ENCODE data around the gene TMEM97. TPM values are rescaled to one million over a fixed set of nuclear protein-coding genes. Genes with fewer than 3 reads are reported as not detected.

TMEM97 gene
- total and polyA plus RNA-seq, 2 experiments from 2014 or later, result 101 to 216 TPM

DNA sequence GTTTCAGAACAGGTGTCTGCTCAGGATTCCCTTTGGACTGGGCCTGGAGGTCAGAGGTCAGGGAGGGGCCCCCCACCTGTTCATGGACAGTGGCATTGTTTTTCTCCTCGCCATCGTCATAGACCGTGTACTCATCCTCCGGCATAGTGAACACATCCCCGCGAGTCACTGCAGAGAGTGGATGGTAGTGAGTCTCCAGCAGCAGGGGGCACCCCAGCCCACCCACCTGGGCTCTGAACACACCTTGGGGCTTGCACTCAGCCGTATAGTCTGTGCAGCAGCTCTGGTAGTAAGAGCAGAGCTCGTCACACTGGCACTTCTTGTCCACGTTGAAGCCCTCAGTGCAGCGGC, 50.7 kb downstream of the TMEM97 start:
- no peak overlapping the region for H3K4me2 ChIP-seq
- peaks cover 9% of the 10 kb centered on the region; the same call in 1 of the 2 replicates for H3K4me1 ChIP-seq (ENCODE audit: insufficient read depth)
- TF ChIP-seq ZNF331 (CRISPR knock-in tag; IDR thresholded peaks at IDR 0.05; ENCODE audit: low read depth) (no peak), CTCF (conservative IDR thresholded peaks at IDR 0.05; ENCODE audit: low read depth in 2 of 2) (peak in 1 of 2 experiments; percentile 39; a peak in 2 of 4 replicates)
- peaks cover 10% of the 10 kb centered on the region; the same call in 1 of the 2 replicates for H4K20me1 ChIP-seq (replicated peaks; ENCODE audit: insufficient read depth)
- no peak overlapping the region for H3K4me3 ChIP-seq
- no peaks in the 10 kb centered on the region for H3K36me3 Mint-ChIP-seq (ENCODE audit: low read depth)
- ATAC-seq (no peak), DNase-seq (ENCODE audit: low spot score) (no peak)
- no peak overlapping the region for H3K27ac ChIP-seq (ENCODE audit: low read depth)
- H3K79me2 ChIP-seq (replicated peaks; ENCODE audit: insufficient read depth), result no peaks in the 10 kb centered on the region
- peaks cover 21% of the 10 kb centered on the region for H3K4me1 Mint-ChIP-seq
- H3K27me3 ChIP-seq (ENCODE audit: insufficient read depth), result peaks cover 22% of the 10 kb centered on the region
- no peaks in the 10 kb centered on the region; the same call in 1 of the 2 replicates for H3F3A ChIP-seq (replicated peaks; ENCODE audit: low read depth)
- H3K27me3 Mint-ChIP-seq (ENCODE audit: insufficient read depth, low read depth, poor library complexity), result peaks cover 35% of the 10 kb centered on the region
- H3K9me3 Mint-ChIP-seq, result no peaks in the 10 kb centered on the region
- H3K4me3 Mint-ChIP-seq, result no peak overlapping the region
- H3K27ac Mint-ChIP-seq, result no peak overlapping the region
- H3K36me3 ChIP-seq (ENCODE audit: insufficient read depth), result no peaks in the 10 kb centered on the region
- H2AFZ ChIP-seq, result no peak overlapping the region
- no peaks in the 10 kb centered on the region for H3K9me2 ChIP-seq (ENCODE audit: insufficient read depth)

DNA sequence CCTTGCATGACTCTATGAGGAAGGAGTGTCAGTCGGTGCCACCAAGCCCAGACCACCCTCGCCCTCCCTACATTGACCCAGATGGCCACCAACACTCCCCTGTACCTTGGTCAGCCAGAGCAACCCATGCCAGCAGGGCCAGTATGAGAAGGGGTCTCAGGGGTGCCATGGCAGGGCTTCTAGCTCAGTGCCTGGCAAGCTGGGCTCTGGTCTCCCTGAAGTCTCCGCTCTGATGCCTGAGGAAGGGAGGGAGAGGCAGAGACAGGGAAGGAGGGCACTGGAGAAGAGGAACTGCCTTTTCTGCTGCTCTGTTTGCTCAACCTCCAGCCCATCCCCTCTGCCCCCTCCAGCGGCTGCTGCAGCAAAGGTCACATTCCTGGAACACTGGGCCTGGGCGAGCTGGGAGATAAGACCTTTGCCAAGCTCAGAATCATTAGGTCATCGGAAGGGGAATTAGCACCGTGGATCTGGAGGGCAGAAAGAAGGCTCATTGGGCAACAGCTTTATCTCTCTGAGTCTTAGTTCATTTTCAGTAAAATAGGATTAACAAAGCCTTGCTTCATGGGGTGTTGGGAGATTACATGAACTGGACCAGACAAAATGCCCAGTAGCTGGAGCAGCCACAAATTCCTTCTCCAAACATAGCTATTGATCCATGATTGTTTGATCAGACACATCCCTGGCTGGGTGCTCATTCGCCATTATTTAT, 51.2 kb downstream of the TMEM97 start, which contains the start of gene VTN:
VTN (minus strand) TSS at position 273 of the 709 bp plus-strand sequence; CDS start at position 169, 104 bp downstream.
- Histone ChIP-seq H3K9me2 (ENCODE audit: insufficient read depth) (no peaks in the 10 kb centered on the region), H3K27ac (ENCODE audit: low read depth) (0 out of 2 replicates have a peak within 1 kb of the TSS, but pooled peaks have one; percentile 20), H3K4me1 (ENCODE audit: insufficient read depth) (peaks cover 9% of the 10 kb centered on the region; the same call in 1 of the 2 replicates), H3K36me3 (ENCODE audit: insufficient read depth) (no peaks in the 10 kb centered on the region), H2AFZ (peak within 1 kb of the TSS; percentile 72), H3K4me3 (peak within 1 kb of the TSS; percentile 39), H3K4me2 (peak within 1 kb of the TSS; percentile 73), H3F3A (replicated peaks; ENCODE audit: low read depth) (no peaks in the 10 kb centered on the region; the same call in 1 of the 2 replicates), H3K79me2 (replicated peaks; ENCODE audit: insufficient read depth) (no peaks in the 10 kb centered on the region), H4K20me1 (replicated peaks; ENCODE audit: insufficient read depth) (peaks cover 13% of the 10 kb centered on the region; the same call in 1 of the 2 replicates), H3K27me3 (ENCODE audit: insufficient read depth) (peaks cover 22% of the 10 kb centered on the region)
- H3K4me3 Mint-ChIP-seq, result peak within 1 kb of the TSS; percentile 69
- no peaks in the 10 kb centered on the region for H3K36me3 Mint-ChIP-seq (ENCODE audit: low read depth)
- TF ChIP-seq JUNB (IDR thresholded peaks at IDR 0.05; ENCODE audit: unreplicated experiment), result no peak
- TF ChIP-seq POLR2AphosphoS5 (IDR thresholded peaks at IDR 0.05; ENCODE audit: low read depth), result no peak
- TF ChIP-seq EZH2phosphoT487 (IDR thresholded peaks at IDR 0.05; ENCODE audit: unreplicated experiment), result no peak
- TF ChIP-seq EZH2 (IDR thresholded peaks at IDR 0.05; ENCODE audit: low read depth, unreplicated experiment), result no peak
- TF ChIP-seq, protein P1, sequence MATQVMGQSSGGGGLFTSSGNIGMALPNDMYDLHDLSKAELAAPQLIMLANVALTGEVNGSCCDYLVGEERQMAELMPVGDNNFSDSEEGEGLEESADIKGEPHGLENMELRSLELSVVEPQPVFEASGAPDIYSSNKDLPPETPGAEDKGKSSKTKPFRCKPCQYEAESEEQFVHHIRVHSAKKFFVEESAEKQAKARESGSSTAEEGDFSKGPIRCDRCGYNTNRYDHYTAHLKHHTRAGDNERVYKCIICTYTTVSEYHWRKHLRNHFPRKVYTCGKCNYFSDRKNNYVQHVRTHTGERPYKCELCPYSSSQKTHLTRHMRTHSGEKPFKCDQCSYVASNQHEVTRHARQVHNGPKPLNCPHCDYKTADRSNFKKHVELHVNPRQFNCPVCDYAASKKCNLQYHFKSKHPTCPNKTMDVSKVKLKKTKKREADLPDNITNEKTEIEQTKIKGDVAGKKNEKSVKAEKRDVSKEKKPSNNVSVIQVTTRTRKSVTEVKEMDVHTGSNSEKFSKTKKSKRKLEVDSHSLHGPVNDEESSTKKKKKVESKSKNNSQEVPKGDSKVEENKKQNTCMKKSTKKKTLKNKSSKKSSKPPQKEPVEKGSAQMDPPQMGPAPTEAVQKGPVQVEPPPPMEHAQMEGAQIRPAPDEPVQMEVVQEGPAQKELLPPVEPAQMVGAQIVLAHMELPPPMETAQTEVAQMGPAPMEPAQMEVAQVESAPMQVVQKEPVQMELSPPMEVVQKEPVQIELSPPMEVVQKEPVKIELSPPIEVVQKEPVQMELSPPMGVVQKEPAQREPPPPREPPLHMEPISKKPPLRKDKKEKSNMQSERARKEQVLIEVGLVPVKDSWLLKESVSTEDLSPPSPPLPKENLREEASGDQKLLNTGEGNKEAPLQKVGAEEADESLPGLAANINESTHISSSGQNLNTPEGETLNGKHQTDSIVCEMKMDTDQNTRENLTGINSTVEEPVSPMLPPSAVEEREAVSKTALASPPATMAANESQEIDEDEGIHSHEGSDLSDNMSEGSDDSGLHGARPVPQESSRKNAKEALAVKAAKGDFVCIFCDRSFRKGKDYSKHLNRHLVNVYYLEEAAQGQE (IDR thresholded peaks at IDR 0.05; ENCODE audit: unreplicated experiment), result no peak
- TF ChIP-seq ZNF331 (CRISPR knock-in tag; IDR thresholded peaks at IDR 0.05; ENCODE audit: low read depth), result no peak
- no peak; a peak in 1 of 4 replicates for TF ChIP-seq CTCF (conservative IDR thresholded peaks at IDR 0.05; ENCODE audit: low read depth in 2 of 2)
- TF ChIP-seq NANOG (IDR thresholded peaks at IDR 0.05; ENCODE audit: borderline replicate concordance), result no peak
- no peak for TF ChIP-seq ZNF114 (CRISPR knock-in tag; IDR thresholded peaks at IDR 0.05)
- no peaks in the 10 kb centered on the region for H3K9me3 Mint-ChIP-seq
- H3K27ac Mint-ChIP-seq, result peak within 1 kb of the TSS; percentile 67
- ATAC-seq, result peak; percentile 23
- H3K27me3 Mint-ChIP-seq (ENCODE audit: insufficient read depth, low read depth, poor library complexity), result peaks cover 37% of the 10 kb centered on the region
- peak; percentile 82 for DNase-seq (ENCODE audit: low spot score)
- H3K4me1 Mint-ChIP-seq, result peaks cover 21% of the 10 kb centered on the region

Measured in GM23338 (cell line).